AG20443 (cell line): Measurements from ENCODE around the gene ROBO2.

ENCODE experiments used
- DNase-seq: peaks from one replicate; pipeline ENCODE4 v3.0.0; 2012; ENCODE audit warnings: low spot score, mixed read lengths

The ROBO2 gene, protein sequence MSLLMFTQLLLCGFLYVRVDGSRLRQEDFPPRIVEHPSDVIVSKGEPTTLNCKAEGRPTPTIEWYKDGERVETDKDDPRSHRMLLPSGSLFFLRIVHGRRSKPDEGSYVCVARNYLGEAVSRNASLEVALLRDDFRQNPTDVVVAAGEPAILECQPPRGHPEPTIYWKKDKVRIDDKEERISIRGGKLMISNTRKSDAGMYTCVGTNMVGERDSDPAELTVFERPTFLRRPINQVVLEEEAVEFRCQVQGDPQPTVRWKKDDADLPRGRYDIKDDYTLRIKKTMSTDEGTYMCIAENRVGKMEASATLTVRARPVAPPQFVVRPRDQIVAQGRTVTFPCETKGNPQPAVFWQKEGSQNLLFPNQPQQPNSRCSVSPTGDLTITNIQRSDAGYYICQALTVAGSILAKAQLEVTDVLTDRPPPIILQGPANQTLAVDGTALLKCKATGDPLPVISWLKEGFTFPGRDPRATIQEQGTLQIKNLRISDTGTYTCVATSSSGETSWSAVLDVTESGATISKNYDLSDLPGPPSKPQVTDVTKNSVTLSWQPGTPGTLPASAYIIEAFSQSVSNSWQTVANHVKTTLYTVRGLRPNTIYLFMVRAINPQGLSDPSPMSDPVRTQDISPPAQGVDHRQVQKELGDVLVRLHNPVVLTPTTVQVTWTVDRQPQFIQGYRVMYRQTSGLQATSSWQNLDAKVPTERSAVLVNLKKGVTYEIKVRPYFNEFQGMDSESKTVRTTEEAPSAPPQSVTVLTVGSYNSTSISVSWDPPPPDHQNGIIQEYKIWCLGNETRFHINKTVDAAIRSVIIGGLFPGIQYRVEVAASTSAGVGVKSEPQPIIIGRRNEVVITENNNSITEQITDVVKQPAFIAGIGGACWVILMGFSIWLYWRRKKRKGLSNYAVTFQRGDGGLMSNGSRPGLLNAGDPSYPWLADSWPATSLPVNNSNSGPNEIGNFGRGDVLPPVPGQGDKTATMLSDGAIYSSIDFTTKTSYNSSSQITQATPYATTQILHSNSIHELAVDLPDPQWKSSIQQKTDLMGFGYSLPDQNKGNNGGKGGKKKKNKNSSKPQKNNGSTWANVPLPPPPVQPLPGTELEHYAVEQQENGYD (N-terminal part only)

DNA sequence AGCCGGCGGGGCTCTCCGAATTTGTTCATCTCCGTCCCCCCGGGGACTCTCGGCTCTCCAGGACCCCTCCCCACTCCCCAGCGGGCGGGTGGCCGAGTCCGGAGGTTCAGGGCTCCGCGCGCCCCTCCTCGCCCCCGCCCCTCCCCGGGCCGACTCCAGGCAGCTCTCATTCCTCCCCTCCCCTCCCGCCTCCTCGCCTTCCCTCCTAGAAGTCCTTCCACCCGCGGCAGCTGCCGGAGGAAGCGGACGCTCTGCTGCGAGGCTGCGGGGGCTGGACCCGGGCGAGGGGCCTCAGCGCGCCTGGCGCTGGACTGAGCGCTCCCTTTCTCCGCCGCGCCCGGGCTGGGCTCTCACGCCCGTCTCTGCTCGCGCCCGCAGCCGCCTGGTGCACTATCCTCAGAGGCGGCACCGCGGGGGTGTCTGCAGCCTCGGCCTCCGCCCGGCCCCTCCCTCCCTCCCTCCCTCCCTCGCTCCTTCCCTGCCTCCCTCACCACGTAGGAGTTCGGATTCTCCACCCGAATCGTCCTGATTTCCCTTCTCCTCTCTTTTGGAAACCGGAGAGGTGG, at the start of gene ROBO2:
Gene ROBO2 (plus strand): TSS at position 494 of the 566 bp plus-strand sequence. CDS start 687 bp downstream, outside the sequence.
- DNase-seq = peak; percentile 37

DNA sequence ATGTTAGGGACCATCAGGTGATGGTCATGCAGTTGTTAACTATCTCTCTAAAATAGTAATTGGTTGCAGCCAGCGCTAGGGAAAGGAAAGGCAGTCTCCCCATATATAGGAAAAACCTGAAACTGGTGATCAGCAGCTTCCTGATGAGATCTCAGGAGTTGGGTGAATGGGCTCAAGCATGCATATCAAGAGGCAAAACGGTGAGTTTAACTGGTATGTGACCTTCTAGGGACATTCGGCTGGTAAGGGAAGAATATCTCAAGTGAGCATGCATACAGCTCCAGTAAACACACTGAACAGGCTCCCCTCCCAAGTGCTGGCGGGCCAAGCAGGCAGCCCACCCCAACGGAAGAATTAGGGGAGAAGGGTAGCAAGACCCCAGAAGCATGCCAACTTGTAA, 49.3 kb upstream of the ROBO2 start:
- no peak for DNase-seq

DNA sequence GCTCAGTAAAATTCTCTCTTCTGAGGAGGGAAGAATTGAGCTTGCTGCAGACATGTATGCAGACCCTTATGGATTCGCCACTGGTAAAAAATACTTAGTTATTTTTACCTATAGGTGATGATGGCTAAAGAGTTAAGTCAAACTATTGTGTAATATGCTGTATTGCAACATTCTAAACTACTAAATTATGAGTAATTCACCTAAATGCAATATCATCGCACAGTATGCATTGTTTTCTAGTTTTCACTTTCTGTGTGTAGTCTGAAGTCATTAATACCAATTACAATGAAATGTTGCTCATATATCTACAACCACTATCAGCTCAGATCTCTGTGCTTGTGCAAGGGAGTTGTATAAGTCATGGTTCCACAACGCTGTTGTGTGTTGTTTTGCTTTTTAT, 48.7 kb upstream of the ROBO2 start:
- DNase-seq = no peak

DNA sequence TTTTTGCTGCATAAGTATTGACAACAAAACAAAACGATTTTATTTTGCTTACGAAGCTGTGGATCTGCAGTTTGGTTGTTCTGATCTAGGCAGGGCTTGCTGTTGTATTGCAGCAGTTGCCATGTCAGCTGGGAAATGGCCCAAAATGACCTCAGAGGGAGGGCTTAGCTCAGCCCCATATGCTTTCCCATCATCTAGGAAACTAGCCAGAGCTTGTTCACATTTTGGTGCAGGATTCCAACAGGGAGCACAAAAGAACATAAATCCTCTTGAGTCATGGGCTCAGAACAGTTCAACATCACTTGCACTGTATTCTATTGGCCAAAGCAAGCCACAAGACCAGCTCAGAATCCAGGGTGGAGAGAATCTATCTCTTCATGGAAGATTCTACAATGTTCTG, 42.2 kb upstream of the ROBO2 start:
- no peak for DNase-seq

DNA sequence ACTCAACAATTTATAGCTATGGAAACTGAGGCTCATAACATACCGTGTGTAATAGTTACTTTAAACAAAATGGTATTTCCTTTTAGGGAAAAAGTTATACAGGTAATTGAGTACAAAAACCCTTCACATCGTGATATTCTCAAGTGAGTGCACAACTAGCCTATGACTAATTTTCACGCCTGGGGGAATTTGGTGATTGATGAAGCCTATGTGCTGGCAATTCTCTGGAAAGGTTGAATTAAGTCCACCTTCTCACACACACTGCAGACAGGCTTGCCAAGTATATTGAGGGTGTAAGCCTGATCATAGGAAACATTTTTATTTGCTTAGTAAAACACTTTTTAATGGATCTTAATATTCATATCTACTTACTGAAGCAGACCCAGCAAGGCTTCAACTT, 41.3 kb upstream of the ROBO2 start:
- DNase-seq = no peak

DNA sequence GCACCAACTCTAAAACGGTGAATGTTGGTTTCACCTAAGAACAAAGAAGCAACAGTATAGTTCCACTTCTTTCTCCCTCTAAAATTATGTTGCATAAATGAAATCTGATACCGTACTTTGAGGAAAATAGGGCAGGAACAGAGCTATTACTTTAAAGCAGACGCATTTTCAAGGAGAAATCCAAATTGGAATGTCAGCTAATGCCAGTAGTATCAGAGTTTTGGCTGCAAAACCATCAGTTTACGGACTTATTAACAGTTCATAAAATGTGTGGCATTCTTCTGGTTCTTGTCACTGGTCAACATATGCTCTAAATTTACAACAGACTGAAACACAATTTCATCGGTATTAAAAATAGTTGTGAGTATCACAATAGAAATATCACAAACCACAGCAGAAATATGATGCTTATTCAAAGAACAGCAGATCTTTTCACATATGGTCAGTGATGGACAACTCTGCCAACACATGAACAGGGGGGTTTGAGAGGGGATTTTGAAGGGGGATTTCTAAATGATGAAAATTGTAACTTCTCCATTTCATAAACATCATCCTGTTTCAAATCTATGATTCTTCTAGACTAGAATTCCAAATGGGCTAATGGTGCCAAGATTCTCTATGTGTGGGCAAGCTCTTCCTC, 38.7 kb upstream of the ROBO2 start:
- no peak for DNase-seq

DNA sequence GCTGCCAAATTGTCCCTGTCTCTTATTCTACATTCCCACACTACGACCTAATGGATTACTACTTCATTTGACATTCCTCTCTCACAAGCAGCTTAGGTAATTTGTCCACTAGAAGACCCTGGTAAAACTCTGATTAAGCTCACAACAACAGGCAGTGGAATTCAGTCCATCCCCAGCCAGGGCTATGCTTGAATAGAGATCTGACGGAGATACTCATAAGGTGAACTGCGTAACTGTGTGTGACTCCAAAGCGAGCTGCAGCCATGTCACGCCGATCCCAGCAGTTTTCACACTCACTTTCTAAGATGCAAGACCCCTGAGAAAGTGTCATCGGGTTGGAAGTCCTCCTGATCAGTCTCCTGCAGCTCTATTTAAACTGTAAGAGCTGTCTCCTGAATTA, 25.7 kb upstream of the ROBO2 start:
- DNase-seq = no peak

DNA sequence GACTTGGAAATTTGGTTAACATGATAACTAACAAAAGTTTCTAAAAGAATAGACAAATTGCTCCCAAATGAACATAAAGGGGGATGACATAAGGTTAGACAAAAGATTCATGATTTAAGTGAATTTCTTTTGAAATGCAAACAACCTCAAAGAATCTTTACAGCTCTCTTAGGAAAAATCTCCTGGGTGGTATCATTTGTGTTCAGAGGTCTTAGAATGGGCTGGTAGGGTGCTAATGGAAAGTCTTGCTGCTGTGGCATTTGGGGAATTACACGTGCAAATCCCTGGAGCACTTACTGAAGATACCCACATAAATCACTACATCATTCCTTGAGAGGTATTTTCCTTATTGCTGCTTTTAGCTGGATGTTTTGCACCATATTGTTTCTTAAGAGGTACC, 14.4 kb upstream of the ROBO2 start:
- no peak for DNase-seq

DNA sequence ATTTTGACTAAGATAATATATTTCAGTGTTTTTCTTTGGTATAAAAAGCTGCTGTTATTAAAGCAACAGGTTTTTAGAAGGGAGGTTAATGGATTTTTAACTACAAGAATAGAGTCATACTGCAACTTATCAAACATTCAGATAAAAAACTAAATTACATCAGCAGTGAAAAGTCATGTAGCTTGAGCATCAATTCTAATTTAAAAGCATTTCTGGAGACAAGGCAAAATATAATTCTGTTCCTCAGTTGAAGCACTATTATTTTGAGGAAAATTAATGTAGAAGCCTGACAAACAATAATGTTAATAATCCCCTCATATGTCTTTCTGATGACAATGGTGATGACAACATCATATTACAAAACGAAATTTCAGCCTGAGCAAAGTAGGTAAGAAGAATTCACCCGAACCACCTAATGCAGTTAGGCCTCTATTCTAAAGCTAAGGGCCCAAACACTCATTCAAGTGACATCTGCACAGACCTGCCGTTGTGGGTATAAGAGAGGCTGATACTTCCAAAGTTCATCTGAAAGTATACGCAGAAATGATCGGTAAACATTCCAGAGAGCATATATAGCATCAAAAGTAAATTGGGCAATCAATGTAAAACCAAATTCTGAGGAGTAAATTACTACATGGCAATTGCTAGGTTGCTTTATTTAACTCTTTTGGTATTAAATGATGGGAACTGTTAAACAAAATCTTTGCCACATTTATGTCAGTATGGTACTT, 12.8 kb upstream of the ROBO2 start:
- DNase-seq = no peak

DNA sequence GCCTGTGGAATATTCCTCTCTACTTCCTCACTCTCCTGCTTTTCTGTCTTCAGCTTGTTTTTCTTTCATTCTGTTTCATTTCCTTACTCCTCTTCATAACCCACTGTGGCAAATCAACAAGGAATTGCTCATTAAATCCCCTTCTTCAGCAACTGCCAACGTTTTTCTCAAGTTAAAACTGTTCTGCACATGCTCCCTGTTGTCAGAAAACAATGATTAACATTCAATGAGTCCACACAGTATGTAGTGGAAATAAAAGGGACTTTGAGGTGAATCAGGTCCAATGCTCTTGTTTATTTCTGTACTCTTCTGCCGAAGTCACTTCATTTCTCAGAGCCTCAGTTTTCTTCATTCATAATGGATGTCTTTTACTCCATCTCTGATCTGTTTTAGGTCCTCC, 11.9 kb upstream of the ROBO2 start:
- no peak for DNase-seq

DNA sequence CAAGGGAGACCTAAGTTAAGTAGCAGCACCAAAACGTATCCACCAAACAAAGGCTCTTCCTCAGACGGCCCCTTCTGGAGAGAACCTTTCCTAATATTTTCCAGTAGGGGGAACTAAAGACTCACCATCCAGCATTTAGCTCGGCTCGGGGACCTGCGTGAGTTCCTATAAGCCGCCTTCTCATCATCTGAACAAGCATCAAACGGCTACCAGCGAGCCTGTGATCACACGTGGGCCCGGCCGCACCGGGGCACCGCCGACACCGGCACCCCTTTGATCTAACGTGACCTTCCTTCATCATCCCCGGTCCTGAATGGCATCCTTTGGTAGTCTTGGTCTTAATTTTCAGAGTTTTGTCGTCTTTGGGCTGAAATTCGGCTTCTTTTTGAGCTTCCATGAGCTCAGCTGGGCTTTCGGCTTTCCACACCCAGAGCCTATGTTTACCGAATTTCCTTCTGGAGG, 1.4 kb upstream of the ROBO2 start:
- peak; percentile 81 for DNase-seq

DNA sequence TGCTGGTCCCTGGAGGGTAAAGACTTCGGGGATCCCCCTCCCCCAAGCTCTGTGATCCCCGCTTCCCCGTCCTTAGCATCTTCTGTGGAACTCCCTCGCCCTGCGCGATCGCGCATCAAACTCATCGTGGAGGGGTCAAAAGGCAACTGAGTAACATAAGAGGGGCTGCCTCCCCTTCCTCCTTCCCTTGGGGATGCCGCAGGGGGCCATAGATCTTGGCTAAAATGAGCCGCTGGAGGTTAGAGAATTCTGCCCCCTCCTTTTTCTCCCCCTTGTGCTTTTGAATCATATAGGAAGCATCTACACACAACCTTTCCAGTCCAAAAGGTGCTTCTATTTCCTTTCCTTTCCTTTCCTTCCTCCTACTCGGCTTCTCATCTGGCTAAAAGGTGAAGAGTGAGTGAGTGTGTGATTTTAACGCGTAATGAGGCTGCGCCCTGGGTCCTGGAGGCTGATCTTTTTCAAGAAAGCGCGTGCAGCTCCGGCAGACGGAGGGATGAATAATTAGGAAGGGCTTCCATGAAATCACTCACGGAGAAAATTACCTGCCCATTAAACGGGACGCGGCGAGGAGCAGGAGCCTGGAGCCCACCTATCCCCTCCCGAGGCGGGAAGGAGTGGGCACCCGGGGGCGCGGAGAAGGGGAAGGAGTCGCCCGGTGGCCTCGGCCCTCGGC, 831 bp upstream of the ROBO2 start:
- peak; percentile 15 for DNase-seq

DNA sequence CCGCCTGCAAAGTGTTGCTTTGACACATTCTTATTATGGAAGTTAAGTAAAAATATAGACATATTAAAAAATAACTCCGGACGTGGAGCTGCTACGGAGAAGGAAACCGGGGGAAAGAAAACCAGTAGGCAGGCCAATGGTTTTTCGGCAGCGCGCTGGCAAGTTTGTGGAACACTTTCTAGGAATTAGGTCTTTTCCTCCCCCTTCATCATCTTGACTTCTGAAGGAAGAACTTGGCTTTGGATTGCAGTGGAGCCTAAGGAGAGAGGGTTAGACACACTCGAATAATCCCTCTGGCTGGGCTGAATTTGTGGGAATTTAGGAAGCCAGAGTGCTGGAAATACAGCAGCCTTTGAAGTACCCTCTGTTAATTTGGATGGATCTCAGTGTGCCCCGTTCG, 317 bp downstream of the ROBO2 start:
- peak; percentile 9 for DNase-seq

DNA sequence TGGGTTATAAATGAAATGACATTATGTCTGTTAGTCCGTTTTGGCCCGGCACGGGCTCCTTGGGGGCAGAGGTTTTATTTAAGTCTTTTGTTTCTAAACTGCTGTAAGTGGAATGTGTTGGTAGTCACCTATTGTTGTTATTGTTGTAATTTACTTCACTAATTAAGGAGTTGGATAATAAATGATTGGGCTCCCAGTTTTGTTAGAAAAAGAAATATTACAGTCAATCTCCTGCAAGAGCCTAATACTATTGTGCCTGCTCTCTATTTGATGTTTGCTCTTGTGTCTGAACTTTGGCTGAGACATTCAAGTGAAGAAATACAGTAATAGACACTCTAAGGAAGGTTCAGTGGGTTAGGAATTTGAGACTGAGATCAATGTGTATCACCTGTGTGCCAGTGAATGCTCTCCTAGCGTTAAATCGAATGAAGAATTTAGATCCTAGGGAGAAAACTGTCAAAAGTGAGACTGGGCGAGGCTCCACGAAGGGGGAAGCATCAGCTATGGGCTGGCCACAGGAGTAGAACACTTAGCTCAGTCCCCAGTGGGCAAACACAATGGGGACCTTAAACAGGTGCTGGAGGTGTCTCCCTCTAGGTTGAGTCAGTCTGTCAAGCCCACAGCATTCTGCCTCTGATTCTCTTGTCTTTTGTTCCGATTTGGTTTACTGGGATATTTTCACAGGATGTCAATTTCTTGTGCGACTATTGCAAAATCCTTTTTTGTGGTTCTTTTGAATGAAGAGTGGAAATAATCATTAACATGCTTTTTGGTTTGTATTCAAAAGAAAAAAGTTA, 1.2 kb downstream of the ROBO2 start:
- no peak for DNase-seq

DNA sequence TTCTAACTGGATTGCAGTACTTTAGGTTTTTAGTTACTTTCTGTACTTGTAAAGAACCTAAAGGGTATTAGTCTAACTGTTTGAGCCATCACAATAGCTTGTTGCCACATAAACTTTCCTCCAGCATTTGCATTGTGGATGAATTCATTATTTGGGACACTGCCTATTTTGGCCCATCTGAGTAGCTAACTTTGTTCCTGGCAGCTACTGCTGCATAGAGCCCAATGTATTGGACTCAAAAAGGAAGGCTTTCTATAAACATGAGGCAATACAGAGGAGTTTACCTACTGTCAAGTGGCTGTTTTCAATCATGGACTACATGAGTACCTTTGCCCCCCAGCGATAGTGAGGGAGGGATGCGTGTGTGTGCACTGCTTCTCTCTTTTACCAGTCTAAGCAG, 1.9 kb downstream of the ROBO2 start:
- DNase-seq = no peak

DNA sequence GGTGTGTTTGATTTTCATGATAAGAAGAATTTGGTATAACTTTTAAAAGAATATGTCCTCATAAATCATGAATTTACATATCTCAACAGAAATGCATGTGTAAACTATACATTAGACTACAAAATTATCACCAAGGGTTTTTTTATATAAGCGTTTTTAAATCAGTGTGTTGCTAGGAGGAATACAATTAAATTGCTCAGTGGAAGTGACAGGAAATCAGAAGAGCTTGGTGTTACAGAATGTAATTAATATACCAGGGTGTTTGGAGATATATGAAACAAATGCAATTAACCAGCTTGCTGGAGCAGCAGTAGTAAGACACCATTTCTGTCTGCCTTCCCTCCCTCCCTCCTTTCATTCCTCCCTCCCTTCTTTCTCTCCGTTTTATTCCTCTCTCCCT, 2.4 kb downstream of the ROBO2 start:
- DNase-seq = no peak

DNA sequence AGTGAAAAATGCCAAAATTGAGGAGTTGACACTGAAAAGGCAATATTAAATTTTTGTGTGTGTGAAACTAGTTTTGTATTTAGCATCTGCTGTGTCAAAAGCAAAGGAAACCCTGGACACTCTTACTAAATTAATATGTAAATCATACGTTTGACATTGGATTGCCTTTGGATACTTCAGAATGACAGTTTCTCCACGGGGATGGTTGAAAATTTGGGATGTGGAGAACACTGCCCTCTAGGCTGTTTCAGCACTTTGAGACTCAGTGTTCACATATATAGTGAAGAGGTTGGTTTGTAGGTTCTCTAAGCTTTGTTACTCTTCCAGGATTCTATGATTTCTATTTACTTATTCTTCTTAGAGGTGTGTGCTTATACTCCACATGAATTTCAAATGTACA, 3.0 kb downstream of the ROBO2 start:
- no peak for DNase-seq

DNA sequence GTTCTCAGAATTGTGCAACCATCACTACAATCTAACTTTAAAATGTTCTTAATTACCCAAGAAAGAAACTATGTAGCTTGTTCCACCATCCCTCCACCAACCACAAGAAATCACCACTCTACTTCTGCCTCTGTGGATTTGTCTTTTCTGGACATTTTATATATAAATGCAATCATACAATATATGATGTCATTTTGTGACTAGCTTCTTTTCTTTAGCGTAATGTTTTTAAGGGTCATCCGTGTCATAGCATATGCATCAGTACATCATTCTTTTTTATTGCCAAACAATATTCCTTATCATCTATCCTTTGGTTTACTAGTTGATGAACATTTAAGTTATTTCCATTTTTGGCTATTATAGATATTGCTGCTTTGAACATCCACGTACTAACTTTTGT, 5.8 kb downstream of the ROBO2 start:
- no peak for DNase-seq

DNA sequence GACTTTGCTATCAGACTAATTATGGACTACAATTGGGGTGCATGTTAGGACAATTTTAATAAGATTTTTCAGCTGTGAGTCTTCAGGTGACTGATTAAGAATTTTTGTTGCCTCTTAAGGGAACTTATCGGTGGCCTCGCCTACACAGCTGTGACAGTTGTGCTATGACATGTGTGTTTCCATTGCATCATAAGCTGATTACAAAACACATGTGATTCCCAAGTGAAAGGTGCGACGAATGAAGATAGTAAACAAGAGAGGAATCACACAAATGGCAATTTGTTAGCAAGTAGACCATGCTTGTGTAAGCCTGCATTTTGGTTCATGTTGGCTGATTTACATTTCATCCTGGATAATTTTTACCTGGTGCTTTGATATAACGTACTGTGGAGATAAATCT, 8.3 kb downstream of the ROBO2 start:
- DNase-seq = no peak

DNA sequence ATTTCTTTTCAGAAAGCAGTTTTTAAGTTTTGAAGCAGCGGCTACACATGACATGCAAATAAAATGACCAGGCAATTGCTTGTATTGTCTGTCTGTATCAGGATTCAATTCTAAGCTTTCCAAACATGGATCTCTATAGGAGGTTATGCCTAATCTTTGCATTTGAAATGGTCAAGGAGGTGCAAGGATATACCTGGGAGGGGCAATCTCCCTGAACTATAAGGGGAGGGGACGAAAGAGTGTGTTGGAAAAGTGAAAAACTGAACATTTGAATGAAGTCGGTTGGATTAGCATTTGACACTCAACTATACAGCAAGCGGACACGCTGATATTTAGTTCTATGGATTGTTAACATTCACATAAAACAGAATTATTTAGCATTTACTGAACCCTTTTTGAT, 11.7 kb downstream of the ROBO2 start:
- no peak for DNase-seq
